Smooth muscle cell (in vitro differentiated cells): ENCODE data around the gene PCNX4. TPM values are rescaled to one million over a fixed set of nuclear protein-coding genes. Genes with fewer than 3 reads are reported as not detected.

Experiments used
- DNase-seq: peaks from one replicate; lab custom pipeline; 2025; ENCODE audit not compliant: unreplicated experiment; lab: John Stamatoyannopoulos, UW
- H2AFZ ChIP-seq: fragments of 200-600 bp; sonication (generic); 2 replicates; pipeline ENCODE4 v1.6.0; 2016; ENCODE audit warnings: antibody characterized with exemption, low read depth, mild to moderate bottlenecking
- H3F3A ChIP-seq: fragments of 200-600 bp; sonication (generic); 2 replicates; pipeline ENCODE4 v1.6.0; 2017; ENCODE audit warnings: antibody characterized with exemption, low read depth
- H3K27ac ChIP-seq: fragments of 200-600 bp; sonication (generic); 2 replicates; pipeline ENCODE4 v1.5.1; 2016; ENCODE audit warnings: low read depth, mild to moderate bottlenecking
- H3K27me3 ChIP-seq: fragments of 200-600 bp; sonication (generic); 2 replicates; pipeline ENCODE4 v1.6.1; 2016; ENCODE audit warnings: low read depth, mild to moderate bottlenecking
- H3K36me3 ChIP-seq: fragments of 200-600 bp; sonication (generic); 2 replicates; pipeline ENCODE4 v1.5.1; 2016; ENCODE audit warnings: low read depth
- H3K4me1 ChIP-seq: fragments of 200-600 bp; sonication (generic); 2 replicates; pipeline ENCODE4 v1.5.1; 2016; ENCODE audit warnings: low read depth
- H3K4me2 ChIP-seq: fragments of 200-600 bp; sonication (generic); 2 replicates; pipeline ENCODE4 v1.6.0; 2016; ENCODE audit warnings: mild to moderate bottlenecking
- H3K4me3 ChIP-seq: fragments of 200-600 bp; sonication (generic); 2 replicates; pipeline ENCODE4 v1.5.1; 2016; ENCODE audit warnings: mild to moderate bottlenecking
- H3K79me2 ChIP-seq: fragments of 200-600 bp; sonication (generic); 2 replicates; pipeline ENCODE4 v1.6.0; 2016; ENCODE audit warnings: low read depth, mild to moderate bottlenecking
- H3K9ac ChIP-seq: fragments of 200-600 bp; sonication (generic); 2 replicates; pipeline ENCODE4 v1.6.0; 2016; ENCODE audit warnings: low read depth
- H3K9me3 ChIP-seq: fragments of 200-600 bp; sonication (generic); replicated peaks from 2 replicates; pipeline ENCODE4 v1.5.1; 2016; ENCODE audit warnings: low read depth
- H4K20me1 ChIP-seq: fragments of 200-600 bp; sonication (generic); 2 replicates; pipeline ENCODE4 v1.6.0; 2016; ENCODE audit warnings: low read depth
- WGBS: methylation state at CpG from one replicate; pipeline ENCODE4 v1.1.7; 2016; ENCODE audit warnings: low lambda C conversion rate; 5-methylcytosine and 5-hydroxymethylcytosine counted together
- polyA plus RNA-seq: library from polyadenylated mRNA; unstranded; fragments of >200 nt; fragmentation: Nextera tagmentation; extraction: Ambion mirVana; gene quantifications from 2 replicates; pipeline ENCODE4 v1.2.1, GENCODE V29; 2016
- total RNA-seq: library from RNA; depleted of rRNA; stranded (reverse); fragments of >200 nt; gene quantifications from 2 replicates; pipeline ENCODE4 v1.2.3, GENCODE V29; 2014
- TF ChIP-seq, protein P1 (sequence below): fragments of 200-600 bp; sonication (generic); IDR thresholded peaks from 2 replicates; pipeline ENCODE4 v1.5.1; 2017; ENCODE audit warnings: borderline replicate concordance, mild to moderate bottlenecking, antibody characterized with exemption; ENCODE audit not compliant: insufficient read depth, poor library complexity, severe bottlenecking

PCNX4 gene
- total and polyA plus RNA-seq, 2 experiments from 2014 or later, result 28.2 to 93.9 TPM

- H4K20me1 ChIP-seq, result no peaks in the 10 kb centered on the region
- H3K36me3 ChIP-seq, result no peaks in the 10 kb centered on the region
- no peak for DNase-seq
- no peaks in the 10 kb centered on the region for H3K27me3 ChIP-seq
- H3K27ac ChIP-seq, result no peak overlapping the region
- H3K9me3 ChIP-seq, result no peaks in the 10 kb centered on the region
- H3K4me2 ChIP-seq, result no peak overlapping the region
- H3K9ac ChIP-seq, result no peak overlapping the region
- no peak overlapping the region for H3K4me3 ChIP-seq
- no peak overlapping the region for H2AFZ ChIP-seq
- no peaks in the 10 kb centered on the region for H3F3A ChIP-seq
- H3K79me2 ChIP-seq, result no peaks in the 10 kb centered on the region
- H3K4me1 ChIP-seq, result no peaks in the 10 kb centered on the region
- 82% methylated on average over 2 of the region's 2 CpGs for WGBS
- TF ChIP-seq, protein P1, sequence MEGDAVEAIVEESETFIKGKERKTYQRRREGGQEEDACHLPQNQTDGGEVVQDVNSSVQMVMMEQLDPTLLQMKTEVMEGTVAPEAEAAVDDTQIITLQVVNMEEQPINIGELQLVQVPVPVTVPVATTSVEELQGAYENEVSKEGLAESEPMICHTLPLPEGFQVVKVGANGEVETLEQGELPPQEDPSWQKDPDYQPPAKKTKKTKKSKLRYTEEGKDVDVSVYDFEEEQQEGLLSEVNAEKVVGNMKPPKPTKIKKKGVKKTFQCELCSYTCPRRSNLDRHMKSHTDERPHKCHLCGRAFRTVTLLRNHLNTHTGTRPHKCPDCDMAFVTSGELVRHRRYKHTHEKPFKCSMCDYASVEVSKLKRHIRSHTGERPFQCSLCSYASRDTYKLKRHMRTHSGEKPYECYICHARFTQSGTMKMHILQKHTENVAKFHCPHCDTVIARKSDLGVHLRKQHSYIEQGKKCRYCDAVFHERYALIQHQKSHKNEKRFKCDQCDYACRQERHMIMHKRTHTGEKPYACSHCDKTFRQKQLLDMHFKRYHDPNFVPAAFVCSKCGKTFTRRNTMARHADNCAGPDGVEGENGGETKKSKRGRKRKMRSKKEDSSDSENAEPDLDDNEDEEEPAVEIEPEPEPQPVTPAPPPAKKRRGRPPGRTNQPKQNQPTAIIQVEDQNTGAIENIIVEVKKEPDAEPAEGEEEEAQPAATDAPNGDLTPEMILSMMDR, result no peak
These were observed 83.7 kb downstream of the PCNX4 start for GRCh38 chr14:60175255-60175902.

- WGBS, result 93% methylated on average over 1 of the region's 1 CpG
These were observed 86.4 kb downstream of the PCNX4 start for GRCh38 chr14:60178164-60178563.

GRCh38 chr14:60178820-60179219 is 87.1 kb downstream of the PCNX4 start:
- Histone ChIP-seq H3K9ac (no peak overlapping the region), H3F3A (no peaks in the 10 kb centered on the region), H3K4me3 (no peak overlapping the region), H3K4me1 (no peaks in the 10 kb centered on the region), H3K79me2 (no peaks in the 10 kb centered on the region), H3K9me3 (no peaks in the 10 kb centered on the region), H3K27ac (no peak overlapping the region), H4K20me1 (no peaks in the 10 kb centered on the region), H3K36me3 (no peaks in the 10 kb centered on the region), H3K4me2 (no peak overlapping the region), H3K27me3 (no peaks in the 10 kb centered on the region), H2AFZ (no peak overlapping the region)
- WGBS, result 92% methylated on average over 1 of the region's 1 CpG
- DNase-seq, result no peak
- TF ChIP-seq, protein P1, result no peak

More at GRCh38 chr14:60178164-60178563, 86.4 kb downstream of the PCNX4 start:
- Histone ChIP-seq H3K27me3 (no peaks in the 10 kb centered on the region), H3K27ac (no peak overlapping the region), H3F3A (no peaks in the 10 kb centered on the region), H3K4me3 (no peak overlapping the region), H3K79me2 (no peaks in the 10 kb centered on the region), H3K4me1 (no peaks in the 10 kb centered on the region), H4K20me1 (no peaks in the 10 kb centered on the region), H3K4me2 (no peak overlapping the region), H3K36me3 (no peaks in the 10 kb centered on the region), H3K9ac (no peak overlapping the region), H3K9me3 (no peaks in the 10 kb centered on the region), H2AFZ (no peak overlapping the region)
- TF ChIP-seq, protein P1, result no peak
- no peak for DNase-seq

GRCh38 chr14:60179431-60179869 is 87.7 kb downstream of the PCNX4 start:
- Histone ChIP-seq H3K4me2 (no peak overlapping the region), H3K4me1 (no peaks in the 10 kb centered on the region), H2AFZ (no peak overlapping the region), H3K27me3 (no peaks in the 10 kb centered on the region), H4K20me1 (no peaks in the 10 kb centered on the region), H3F3A (no peaks in the 10 kb centered on the region), H3K27ac (no peak overlapping the region), H3K9me3 (no peaks in the 10 kb centered on the region), H3K4me3 (no peak overlapping the region), H3K9ac (no peak overlapping the region), H3K36me3 (no peaks in the 10 kb centered on the region), H3K79me2 (no peaks in the 10 kb centered on the region)
- TF ChIP-seq, protein P1, result no peak
- 88% methylated on average over 3 of the region's 3 CpGs for WGBS
- DNase-seq, result no peak
